ENCODE data around the gene NDST1.
A peak's percentile ranks its signal among the peaks of the same experiment; 100 is the strongest.

The NDST1 gene

DNA sequence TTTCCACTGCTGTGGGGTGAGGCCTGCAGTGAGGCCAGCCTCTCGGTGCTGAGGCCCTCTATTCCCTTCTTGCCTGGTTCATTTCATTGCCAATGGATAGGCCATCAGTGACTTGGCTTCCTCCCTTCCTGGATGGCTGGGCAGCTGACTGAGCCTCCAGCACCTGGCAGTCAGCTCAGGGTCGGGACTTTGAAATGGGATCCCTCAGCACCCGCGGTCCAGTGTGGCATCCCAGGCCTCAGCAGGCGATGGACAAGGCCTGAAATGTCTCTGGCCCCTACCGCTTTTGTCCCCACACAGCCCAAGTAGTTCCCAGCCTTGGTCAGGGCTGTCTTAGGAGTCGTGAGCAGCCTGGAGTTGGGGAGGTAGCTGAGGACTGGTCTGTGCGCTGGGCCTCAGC is 17.2 kb downstream of the NDST1 start:
- DNase-seq, result no peak

DNA sequence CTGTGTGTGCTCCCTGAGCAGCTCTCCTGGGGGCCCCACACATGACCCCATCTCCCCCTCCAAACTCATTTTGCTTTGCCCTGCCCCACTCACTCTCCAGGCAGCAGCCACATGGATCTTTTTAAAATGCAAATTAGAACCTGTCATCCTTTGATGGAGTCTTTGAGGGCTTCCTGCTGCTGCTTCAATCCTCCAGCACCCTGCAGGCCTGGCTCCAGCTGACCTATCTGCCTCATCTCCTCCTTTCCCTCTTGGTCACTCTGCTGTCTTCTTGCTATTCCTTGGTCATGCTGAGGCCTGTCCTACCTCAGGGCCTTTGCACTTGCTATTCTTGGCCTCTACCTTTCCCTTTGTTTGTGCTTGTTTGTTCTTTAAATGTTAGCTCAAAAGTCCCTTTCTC is 17.9 kb downstream of the NDST1 start:
- no peak for DNase-seq

DNA sequence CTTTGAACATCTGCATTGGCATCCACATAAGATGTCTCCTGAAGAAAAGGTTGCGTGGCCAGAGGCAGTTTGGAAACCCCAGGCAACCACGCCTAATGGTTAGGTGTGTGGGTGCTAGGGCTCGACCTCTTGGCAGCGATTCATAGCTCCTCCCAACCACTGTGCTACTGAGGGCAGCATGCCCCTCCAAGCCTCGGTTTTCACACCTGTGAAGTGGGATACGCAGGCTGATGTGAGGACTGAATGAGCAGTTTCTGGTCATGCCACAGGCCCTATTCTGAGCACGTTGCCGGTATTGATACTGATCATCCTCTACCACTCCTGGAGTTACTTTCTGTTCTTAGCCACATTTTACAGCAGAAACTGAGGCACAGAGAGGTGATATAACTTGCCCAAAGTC is 19.1 kb downstream of the NDST1 start:
- no peak for DNase-seq

DNA sequence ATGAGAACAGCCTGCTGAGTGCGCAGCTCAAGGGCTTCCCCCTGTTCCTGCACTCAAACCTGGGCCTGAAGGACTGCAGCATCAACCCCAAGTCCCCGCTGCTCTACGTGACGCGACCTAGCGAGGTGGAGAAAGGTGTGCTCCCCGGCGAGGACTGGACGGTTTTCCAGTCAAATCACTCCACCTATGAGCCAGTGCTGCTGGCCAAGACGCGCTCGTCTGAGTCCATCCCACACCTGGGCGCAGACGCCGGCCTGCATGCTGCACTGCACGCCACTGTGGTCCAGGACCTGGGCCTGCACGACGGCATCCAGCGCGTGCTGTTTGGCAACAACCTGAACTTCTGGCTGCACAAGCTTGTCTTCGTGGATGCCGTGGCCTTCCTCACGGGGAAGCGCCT is 19.9 kb downstream of the NDST1 start:
- no peak for DNase-seq

DNA sequence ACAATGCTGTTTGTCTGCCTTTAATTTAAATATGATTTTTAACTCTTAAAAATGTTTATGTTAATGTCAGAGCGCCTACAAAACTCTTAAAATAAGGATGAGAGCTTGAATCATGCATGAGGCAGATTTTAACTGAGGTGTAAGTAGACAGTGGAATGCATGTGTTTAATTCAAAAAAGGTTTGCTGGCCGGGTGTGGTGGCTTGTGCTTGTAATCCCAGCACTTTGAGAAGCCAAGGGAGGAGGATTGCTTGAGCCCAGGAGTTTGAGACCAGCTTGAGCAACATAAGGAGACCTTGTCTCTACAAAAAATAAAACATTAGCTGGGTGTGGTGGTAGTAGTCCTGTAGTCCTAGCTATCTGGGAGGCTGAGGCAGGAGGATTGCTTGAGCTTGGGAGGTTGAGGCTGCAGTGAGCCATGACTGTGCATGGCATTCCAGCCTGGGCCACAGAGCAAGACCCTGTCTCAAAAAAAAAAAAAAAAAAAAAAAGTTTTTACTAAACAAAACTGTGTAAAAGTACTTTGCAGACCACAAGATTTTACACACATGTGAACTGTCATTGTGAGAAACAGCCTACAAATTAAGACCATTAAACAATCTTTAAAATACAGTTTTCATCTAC is 21.1 kb downstream of the NDST1 start:
- DNase-seq, result no peak

DNA sequence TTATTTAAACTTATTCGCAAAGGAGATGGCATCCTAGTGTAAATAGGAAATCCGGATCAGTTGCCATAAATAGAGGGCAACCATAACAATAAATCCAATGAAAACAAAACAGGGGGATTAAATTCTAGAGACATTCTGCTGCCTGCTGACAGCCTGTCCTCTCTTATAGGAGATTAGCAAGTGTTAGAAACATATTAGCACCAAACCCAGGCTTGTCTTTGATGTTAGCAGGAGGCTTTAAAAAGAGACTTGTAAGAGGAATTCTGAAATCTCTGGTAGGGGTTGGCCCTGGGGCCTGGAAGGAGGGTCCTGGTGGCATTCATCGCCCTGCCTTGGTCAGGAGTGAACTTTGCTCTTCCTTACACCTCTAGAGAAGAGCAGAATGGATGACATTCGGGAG is 21.6 kb downstream of the NDST1 start:
- DNase-seq, result no peak

DNA sequence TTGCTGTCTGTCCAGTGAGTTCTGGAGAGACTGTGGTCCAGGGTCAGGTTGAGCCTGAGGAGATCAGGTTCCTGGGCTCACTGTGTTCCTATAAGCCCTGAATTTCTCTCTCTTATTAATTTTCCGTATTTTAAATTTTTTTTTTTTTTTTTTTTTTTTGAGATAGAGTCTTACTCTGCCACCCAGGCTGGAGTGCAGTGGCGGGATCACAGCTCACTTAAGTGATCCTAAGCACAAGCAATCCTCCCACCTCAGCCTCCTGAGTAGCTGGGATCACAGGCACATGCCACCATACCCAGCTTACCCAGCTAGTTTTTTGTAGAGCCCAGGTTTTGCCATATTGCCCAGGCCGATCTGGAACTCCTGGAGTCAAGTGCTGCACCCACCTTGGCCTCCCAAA is 22.5 kb downstream of the NDST1 start:
- no peak for DNase-seq

DNA sequence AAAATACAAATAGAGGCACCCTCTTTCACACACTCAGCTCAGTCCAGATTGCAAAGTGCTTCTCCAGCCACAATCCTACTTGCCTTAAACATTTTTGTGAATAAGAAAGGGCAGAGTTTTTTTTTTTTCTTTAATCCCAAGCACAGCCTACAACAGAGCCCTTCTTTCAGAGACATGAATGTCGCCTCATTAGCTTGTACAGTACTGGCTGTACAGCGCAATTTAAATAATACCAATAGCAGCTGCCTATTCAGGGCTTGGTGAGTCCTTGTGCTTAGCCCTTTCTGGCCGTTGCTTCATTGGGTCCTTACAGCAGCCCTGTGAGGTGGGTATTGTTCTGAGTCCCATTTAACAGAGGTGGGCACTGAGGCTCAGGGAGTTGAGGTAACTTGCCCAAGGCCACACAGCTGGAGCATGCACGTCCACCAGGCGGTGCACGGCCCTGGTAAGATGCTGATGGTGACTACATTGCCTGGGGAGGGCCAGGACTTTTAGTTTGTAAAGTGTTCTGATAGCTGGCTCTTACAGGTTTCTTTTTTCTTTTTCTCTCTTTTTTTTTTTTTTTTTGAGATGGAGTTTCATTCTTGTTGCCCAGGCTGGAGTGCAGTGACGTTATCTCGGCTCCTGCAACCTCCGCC is 23.1 kb downstream of the NDST1 start:
- no peak for DNase-seq

DNA sequence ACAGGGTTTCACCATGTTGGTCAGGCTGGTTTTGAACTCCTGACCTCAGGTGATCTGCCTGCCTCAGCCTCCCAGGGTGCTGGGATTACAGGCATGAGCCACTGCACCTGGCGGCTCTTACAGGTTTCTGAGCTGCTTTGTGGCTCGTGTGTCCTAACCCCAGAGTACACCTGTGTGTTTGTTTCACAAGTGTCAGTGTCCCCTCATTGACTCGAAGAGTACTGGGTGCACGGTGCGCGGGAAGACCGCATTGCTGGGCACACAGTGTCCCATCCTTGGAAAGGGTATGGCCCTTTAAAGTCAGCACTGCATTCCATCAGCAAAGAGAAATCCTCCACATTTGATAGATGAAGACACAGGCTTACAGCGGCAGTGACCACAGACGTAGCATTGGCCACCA is 23.8 kb downstream of the NDST1 start:
- DNase-seq, result no peak

DNA sequence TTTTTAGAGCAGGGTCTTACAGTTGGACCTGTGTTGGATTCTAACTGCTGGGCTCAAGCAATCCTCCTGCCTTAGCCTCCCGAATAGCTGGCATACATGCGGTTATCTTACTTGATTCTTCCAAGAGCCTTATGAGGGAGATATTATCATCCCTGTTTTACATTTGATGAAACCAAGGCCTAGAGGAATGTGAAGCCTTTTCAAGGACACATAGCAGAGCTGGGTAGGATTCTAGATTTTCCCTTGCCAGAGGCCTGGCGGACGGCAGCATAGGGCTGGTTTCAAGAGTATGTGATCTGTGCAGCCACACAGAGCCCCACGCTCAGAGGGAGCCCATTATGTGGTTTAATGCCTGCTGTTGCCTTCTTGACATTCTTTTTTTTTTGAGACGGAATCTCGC is 24.2 kb downstream of the NDST1 start:
- no peak for DNase-seq

DNA sequence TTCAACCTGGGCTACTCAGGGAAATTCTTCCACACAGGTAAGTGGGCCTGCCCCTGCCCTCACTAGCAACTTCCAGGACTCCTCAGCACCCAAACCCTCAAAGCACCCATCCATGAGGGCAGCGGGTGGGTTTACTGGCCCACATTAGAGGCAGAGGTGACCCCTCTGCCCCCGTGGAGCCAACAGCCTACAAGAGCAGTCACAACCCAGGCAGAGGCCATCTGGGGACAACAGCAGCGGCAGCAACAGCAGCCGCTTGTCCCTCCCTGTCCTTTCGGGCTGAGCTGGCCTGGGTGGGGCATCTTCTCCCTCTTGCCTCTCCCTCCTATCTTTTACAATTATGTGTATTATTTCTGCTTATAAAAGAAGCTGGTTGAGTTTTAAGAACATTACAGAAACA is 25.1 kb downstream of the NDST1 start:
- no peak for DNase-seq

DNA sequence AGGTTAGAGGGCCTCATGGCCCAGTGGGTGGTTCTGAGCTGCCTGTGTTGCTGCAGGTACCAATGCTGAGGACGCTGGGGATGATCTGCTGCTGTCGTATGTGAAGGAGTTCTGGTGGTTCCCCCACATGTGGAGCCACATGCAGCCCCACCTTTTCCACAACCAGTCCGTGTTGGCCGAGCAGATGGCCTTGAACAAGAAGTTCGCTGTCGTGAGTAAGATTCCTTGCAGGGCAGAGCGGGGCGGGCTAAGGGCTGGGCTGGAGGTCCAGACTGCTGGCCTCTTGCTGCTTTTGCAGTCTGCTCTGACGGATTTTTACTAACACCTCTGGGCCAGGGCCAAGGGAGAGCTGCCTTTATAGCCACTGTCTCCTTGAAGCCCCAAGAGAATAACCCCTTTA is 26.9 kb downstream of the NDST1 start:
- no peak for DNase-seq

DNA sequence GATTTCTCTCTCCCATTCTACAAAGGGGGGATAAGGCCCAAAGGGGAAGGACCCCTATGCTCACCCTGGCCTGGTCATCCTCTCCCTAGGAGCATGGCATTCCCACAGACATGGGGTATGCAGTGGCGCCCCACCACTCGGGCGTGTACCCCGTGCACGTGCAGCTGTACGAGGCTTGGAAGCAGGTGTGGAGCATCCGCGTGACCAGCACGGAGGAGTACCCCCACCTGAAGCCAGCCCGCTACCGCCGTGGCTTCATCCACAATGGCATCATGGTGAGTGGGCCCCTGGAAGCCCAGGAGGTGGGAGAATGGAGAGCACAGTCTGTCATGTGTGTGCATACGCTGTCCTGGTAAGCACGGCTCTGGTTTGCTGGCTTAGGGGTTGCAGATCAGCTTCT is 27.7 kb downstream of the NDST1 start:
- DNase-seq, result no peak

DNA sequence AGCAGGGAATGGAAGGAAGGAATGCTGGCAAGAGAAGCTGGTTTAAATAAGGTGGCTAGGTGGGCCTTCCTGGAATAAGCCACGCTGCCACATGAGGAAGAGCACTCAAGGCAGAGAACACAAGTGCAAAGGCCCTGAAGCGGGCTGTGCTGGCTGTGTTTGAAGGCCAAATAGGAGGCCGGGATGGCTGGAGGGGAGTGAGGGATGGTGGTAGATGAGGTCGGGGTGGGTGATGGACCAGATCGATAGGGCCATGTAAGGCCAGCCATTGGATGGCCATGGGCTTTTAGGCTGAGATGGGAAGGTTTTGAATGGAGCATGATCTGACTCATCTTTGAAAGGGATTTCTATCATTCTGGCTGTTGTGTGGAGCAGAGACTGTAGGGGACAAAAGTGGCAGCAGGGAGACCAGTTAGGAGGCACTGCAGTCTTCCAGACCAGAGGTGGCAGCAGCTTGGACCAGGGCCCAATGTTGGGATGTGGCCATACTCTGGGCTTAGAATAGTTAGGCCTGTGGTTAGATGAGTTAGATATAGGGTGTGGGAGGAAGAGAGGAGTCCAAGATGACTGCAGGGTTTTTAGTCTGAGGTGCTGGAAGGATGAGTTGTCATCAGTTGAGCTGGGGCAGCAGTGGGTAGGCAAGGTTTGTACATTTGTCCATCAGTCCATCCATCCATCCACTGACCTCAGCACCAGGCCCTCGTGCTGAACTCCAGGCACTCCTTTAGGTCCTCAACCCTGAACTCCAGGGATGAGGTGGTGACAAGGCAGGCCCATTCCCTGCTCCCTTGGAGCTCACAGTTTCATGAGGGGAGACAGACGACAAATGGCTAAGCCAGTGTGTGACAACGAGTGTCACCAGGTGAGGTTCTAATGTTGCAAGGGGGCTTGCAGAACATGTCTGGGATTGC is 30.3 kb downstream of the NDST1 start:
- DNase-seq, result no peak

DNA sequence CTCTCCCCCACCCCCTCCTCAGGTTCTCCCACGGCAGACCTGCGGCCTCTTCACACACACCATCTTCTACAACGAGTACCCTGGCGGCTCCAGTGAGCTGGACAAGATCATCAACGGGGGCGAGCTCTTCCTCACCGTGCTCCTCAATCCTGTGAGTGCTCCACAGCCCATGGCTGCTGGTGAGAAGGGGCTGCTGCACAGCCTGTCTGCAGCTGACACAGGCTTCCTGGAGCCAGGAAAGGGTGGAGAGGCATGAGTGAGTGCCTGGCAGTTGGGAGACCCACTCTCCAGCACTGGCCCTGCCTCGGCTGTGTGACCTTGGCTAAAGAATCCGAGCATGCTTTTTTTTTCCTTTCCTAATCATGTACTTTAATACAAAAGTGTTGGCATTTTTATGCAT is 31.3 kb downstream of the NDST1 start:
- DNase-seq, result no peak

DNA sequence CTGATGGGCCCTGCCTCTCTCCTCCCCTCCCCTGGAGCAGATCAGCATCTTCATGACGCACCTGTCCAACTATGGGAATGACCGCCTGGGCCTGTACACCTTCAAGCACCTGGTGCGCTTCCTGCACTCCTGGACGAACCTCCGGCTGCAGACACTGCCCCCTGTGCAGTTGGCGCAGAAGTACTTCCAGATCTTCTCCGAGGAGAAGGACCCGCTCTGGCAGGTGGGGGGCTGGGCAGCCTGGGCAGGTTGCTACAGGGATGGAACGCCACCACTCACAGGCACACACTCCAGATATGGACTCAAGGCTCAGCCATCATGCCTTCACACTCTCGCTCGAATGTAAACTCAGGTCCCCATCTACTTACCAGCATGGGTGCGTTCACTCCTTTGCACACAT is 32.1 kb downstream of the NDST1 start:
- no peak for DNase-seq

DNA sequence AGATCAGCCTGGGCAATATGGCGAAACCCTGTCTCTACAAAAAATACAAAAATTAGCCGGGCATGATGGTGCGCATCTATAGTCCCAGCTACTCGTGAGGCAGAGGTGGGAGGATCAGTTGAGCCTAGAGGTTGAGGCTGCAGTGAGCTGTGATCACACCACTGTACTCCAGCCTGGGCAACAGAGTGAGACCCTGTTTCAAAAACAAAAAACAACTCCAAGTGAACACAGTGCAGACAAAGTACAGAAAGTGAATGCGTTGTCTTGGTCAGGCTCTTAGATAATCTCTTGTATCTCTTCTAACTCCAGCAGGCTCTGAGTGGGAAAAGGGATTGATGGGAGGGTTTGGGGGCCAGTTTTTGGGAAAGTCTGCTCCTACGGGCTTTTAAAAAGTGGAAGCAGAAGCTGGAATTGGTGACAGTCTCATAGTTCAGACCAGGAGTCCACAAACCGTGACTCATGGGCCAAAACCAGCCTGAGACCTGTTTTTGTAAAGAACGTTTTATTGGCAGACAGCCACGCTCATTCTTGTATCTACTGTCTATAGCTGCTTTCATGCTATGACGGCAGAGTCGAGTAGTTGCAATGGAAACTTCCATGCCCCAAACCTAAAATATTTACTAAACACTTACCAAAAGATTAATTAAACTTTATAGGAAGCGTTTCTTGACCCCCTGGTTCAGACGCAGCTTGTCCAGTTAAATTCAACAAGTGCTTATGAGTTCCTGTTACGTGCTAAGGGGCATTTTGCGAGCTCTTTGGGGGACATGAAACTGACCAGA is 32.9 kb downstream of the NDST1 start:
- no peak for DNase-seq

DNA sequence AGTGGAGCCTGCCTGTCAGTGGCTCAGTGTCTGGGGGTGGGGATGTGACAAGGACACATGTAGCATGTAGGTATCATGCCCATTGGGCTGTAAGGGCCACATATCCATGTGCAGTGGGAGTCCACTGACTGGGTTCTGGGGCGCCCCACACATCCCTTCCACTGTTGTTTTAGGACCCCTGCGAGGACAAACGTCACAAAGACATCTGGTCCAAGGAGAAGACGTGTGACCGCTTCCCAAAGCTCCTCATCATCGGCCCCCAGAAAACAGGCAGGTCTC is 33.4 kb downstream of the NDST1 start:
- no peak for DNase-seq

DNA sequence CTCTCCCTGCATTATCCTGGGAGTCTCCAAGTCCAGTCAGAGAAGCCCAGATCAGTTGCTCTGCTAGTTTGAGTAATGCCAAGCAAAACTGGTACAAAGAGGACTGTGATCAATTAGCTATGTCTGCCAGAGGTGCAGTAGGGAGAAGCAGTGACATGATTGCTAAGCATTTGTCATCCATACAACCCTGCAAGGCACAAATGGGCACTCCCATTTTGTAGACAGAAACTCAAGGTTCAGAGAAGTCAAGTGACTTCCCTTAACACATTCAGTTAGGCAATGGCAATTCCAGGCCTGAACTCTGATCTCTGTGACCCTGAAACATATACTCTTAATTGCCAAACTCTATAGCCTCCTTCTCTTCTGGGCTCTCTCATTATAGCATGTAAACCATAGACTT is 34.0 kb downstream of the NDST1 start:
- DNase-seq, result no peak

DNA sequence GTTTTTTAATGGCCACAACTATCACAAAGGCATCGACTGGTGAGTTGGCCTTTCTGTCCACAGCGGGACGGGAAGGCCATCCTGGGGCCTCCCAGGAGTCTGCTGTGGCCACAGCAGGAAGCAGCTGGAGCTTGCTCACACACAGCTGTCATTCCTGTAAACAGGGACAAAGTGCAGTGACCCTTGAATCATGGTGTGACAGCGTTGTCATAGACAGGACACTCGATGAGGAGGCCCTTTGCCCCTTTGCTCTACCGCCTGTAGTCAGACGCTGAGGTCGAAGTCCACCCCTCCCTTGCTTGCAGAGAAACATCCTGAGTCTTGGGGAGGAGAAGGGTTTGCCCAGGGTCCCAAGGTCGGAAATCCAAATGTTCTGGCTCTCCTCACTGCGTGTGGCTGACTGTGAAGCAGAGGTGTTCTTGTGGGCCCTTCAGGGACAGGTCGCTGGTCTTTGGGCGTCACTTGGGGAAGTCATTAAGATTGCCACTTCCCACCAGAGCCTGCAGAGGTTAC is 35.1 kb downstream of the NDST1 start:
- DNase-seq, result no peak

DNA sequence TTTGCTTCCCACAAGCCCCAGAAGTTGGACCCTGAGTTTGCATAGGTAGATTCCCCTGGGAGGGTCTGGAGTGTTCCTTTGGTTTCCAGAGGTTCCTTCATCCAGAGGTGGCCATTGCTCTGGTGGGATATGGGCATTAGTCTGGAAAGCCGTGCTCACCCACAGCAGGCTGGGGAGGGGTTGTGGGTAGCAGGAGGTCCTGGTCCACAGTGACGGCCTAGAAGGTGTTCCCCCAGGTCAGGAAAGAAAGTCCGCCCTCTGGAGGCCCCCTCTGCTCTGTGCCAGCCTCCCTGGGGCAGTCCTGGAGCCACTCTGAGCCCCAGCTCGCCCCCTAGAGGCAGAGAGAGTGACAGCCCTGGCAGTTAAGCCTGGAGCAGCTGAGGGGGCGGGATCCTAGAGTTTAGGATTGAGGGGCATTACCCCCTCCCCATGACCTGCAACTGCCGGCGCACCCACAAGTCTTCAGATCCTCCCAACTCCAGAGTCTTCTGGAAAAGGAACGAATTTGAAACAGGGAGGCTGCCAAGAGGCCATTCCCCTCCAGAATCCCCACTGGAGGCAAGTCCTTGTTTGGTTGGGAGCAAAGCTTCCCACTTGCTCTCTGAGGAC is 36.8 kb downstream of the NDST1 start:
- peak; percentile 86 for DNase-seq

DNA sequence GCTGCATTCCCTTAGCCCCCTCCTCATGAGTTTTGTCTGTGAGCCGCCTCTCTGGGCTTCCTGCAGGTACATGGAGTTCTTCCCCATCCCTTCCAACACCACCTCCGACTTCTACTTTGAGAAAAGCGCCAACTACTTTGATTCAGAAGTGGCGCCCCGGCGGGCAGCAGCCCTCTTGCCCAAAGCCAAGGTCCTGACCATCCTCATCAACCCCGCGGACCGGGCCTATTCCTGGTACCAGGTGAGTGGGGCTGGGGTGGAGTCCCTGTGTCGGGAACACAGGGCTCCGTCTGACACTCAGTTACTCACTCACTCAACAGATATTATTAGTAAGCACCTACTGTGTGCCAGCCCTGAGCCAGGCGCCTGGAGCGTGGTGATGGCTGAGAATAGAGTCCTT is 37.3 kb downstream of the NDST1 start:
- DNase-seq, result no peak

DNA sequence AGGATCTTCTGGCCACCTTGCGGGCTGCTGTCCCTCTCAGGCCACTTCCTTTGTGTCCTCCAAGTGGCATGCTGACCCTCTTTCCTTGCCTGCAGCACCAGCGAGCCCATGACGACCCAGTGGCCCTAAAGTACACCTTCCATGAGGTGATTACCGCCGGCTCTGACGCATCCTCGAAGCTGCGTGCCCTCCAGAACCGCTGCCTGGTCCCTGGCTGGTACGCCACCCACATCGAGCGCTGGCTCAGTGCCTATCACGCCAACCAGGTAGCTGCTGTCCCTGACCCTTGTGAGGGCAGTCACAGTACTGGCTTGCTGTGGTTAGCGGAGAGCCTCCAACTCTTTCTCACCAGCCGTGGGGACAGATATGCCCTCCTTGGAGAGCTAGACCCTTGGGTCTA is 40.2 kb downstream of the NDST1 start:
- no peak for DNase-seq

Measured in RPMI8226 (cell line).